ENCODE results near the gene PRLR.

Gene PRLR

DNA sequence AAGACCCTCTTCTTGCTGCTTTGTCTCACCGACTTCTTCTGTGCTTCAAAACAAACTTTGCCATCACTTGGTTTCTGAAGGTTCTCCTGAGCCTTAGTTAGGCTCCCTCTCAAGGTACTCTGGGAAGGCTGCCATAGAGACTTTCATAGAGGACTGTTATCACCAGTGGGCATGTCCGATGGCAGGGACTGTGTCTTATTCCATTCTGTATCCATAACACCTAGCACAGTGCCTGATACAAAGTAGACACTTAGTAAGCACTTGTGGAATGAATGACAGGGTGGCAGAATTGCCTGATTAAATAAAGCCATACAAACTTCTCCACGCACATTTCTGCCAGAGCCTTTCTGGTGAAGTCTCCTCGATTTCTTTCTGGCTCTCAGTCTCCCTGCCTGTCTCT lies 215.2 kb downstream of the PRLR start:
- no peak for TF ChIP-seq Cebpa-rat (IDR thresholded peaks at IDR 0.05)
- no peaks in the 10 kb centered on the region for H3K36me3 ChIP-seq
- H3K27me3 ChIP-seq = no peaks in the 10 kb centered on the region
- H3K9ac ChIP-seq = no peak overlapping the region
- H3K9me3 ChIP-seq (replicated peaks in 1 of 11) = peaks cover 0 to 10% (median 4%) of the 10 kb centered on the region in 11 experiments; a peak in 2 of 22 replicates
- no peak overlapping the region for H3K4me2 ChIP-seq
- H4K20me1 ChIP-seq = no peaks in the 10 kb centered on the region
- H3K4me3 ChIP-seq = no peak overlapping the region
- no peak overlapping the region for H3K27ac ChIP-seq
- H3K4me1 ChIP-seq = peaks cover 0 to 5% (median 0%) of the 10 kb centered on the region in 10 experiments; a peak in 1 of 20 replicates

DNA sequence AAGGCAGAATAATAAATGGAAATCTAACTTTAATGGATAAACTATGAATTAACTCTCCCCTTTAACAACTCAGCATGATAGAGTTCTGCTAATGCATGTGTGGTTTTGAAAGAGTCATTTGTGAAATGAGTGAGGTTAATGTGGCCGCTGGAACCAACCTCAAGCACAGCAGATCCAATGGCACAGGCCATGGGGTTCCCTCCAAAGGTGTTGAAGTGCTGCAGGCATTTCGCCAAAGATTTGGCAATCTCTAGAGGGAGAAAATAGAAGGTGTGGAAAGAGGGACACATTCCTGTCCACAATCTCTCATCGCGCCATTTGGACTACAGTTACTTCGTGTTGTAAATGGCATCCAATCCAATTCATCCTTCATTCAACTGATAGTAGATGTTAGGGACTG lies 217.5 kb downstream of the PRLR start:
- Histone ChIP-seq H3K9ac (no peak overlapping the region), H3K4me2 (no peak overlapping the region), H3K4me3 (no peak overlapping the region), H3K27ac (no peak overlapping the region), H3K4me1 (peaks cover 0 to 5% (median 0%) of the 10 kb centered on the region in 10 experiments; a peak in 1 of 20 replicates), H3K27me3 (no peaks in the 10 kb centered on the region), H3K9me3 (replicated peaks in 1 of 11) (peaks cover 0 to 13% (median 4%) of the 10 kb centered on the region in 11 experiments; a peak in 3 of 22 replicates), H3K36me3 (no peaks in the 10 kb centered on the region), H4K20me1 (no peaks in the 10 kb centered on the region)
- TF ChIP-seq Cebpa-rat (IDR thresholded peaks at IDR 0.05) = no peak

GRCh38 chr5:35012365-35012764 lies 217.9 kb downstream of the PRLR start:
- Histone ChIP-seq H3K27ac (no peak overlapping the region), H3K4me2 (no peak overlapping the region), H3K9ac (no peak overlapping the region), H3K4me1 (peaks cover 0 to 5% (median 0%) of the 10 kb centered on the region in 10 experiments; a peak in 1 of 20 replicates), H3K36me3 (no peaks in the 10 kb centered on the region), H3K4me3 (no peak overlapping the region), H3K9me3 (replicated peaks in 1 of 11) (peaks cover 0 to 11% (median 4%) of the 10 kb centered on the region in 11 experiments; a peak in 4 of 22 replicates), H3K27me3 (no peaks in the 10 kb centered on the region), H4K20me1 (no peaks in the 10 kb centered on the region)
- TF ChIP-seq Cebpa-rat (IDR thresholded peaks at IDR 0.05) = no peak

GRCh38 chr5:35010676-35011075 lies 219.6 kb downstream of the PRLR start:
- Histone ChIP-seq H3K27ac (no peak overlapping the region), H3K4me3 (no peak overlapping the region), H3K27me3 (no peaks in the 10 kb centered on the region), H3K4me2 (no peak overlapping the region), H3K36me3 (no peaks in the 10 kb centered on the region), H3K9ac (no peak overlapping the region), H4K20me1 (no peaks in the 10 kb centered on the region), H3K4me1 (no peaks in the 10 kb centered on the region), H3K9me3 (replicated peaks in 1 of 11) (peaks cover 0 to 7% (median 0%) of the 10 kb centered on the region in 11 experiments; a peak in 3 of 22 replicates)
- no peak for TF ChIP-seq Cebpa-rat (IDR thresholded peaks at IDR 0.05)

DNA sequence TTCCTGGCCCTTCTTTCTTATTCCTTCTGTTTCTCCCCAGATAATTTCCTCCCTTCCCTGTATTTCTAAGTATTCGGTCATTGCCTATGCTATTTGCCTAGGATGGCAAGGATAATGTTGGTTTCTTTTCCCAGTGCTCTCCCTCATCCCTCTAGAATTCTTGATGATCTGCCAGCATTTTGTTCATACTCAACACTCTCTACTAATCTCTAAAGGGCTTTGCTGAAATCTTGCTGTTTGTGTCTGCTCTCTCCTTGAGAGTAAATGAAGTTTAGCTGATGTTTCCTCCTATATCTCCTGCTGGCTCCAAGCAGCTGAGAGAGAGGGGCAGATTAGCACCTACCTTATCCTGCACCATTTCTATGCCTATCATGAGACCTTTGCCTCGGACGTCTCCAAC lies 220.6 kb downstream of the PRLR start:
- H3K36me3 ChIP-seq = no peaks in the 10 kb centered on the region

GRCh38 chr5:35009019-35009418 lies 221.3 kb downstream of the PRLR start:
- Histone ChIP-seq H4K20me1 (no peaks in the 10 kb centered on the region), H3K27me3 (no peaks in the 10 kb centered on the region), H3K36me3 (no peaks in the 10 kb centered on the region), H3K4me3 (no peak overlapping the region), H3K4me2 (no peak overlapping the region), H3K9ac (no peak overlapping the region), H3K4me1 (no peaks in the 10 kb centered on the region), H3K9me3 (replicated peaks in 1 of 11) (peaks cover 0 to 7% (median 0%) of the 10 kb centered on the region in 11 experiments; a peak in 3 of 22 replicates), H3K27ac (no peak overlapping the region)
- no peak for TF ChIP-seq Cebpa-rat (IDR thresholded peaks at IDR 0.05)

More for the DNA sequence above, 220.6 kb downstream of the PRLR start:
- Histone ChIP-seq H3K27me3 (no peaks in the 10 kb centered on the region), H3K27ac (no peak overlapping the region), H3K9ac (no peak overlapping the region), H4K20me1 (no peaks in the 10 kb centered on the region), H3K9me3 (replicated peaks in 1 of 11) (peaks cover 0 to 7% (median 0%) of the 10 kb centered on the region in 11 experiments; a peak in 3 of 22 replicates), H3K4me3 (no peak overlapping the region), H3K4me1 (no peaks in the 10 kb centered on the region), H3K4me2 (no peak overlapping the region)
- no peak for TF ChIP-seq Cebpa-rat (IDR thresholded peaks at IDR 0.05)

- no peak overlapping the region for H3K9ac ChIP-seq
- H3K9me3 ChIP-seq (replicated peaks in 1 of 11) = peaks cover 0 to 7% (median 0%) of the 10 kb centered on the region in 11 experiments; a peak in 3 of 22 replicates
- H3K4me2 ChIP-seq = no peak overlapping the region
- H3K4me3 ChIP-seq = no peak overlapping the region
- no peaks in the 10 kb centered on the region for H3K4me1 ChIP-seq
- no peak for TF ChIP-seq Cebpa-rat (IDR thresholded peaks at IDR 0.05)
- H3K36me3 ChIP-seq = no peaks in the 10 kb centered on the region
- H3K27me3 ChIP-seq = no peaks in the 10 kb centered on the region
- no peaks in the 10 kb centered on the region for H4K20me1 ChIP-seq
- no peak overlapping the region for H3K27ac ChIP-seq
Observed at GRCh38 chr5:35004771-35005170, 225.5 kb downstream of the PRLR start.

DNA sequence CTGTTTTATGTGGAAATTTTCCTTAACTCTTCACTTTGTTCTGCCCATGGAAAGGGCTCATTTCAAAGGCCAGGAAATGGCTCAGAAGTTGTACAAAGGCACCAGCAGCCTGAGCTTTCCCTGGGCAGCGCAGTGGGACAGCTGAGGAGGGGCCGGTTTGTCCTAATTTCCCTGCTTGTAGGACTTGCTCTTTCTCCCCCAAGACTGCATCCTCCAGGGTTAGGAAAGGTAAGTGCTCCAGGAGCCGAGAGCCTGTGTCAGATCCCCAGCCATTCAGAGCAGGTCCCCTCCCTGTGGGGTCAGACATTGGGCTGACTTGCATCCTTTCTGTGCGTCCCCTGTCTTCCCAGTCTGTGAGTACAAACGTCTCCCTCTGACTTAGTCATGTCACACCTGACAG lies 226.1 kb downstream of the PRLR start:
- no peaks in the 10 kb centered on the region for H3K27me3 ChIP-seq
- H3K4me2 ChIP-seq = no peak overlapping the region
- H3K4me1 ChIP-seq = no peaks in the 10 kb centered on the region
- H3K9me3 ChIP-seq (replicated peaks in 1 of 11) = peaks cover 0 to 7% (median 0%) of the 10 kb centered on the region in 11 experiments; a peak in 3 of 22 replicates
- no peaks in the 10 kb centered on the region for H3K36me3 ChIP-seq
- no peak overlapping the region for H3K27ac ChIP-seq
- H3K9ac ChIP-seq = no peak overlapping the region
- no peaks in the 10 kb centered on the region for H4K20me1 ChIP-seq
- no peak overlapping the region for H3K4me3 ChIP-seq
- TF ChIP-seq Cebpa-rat (IDR thresholded peaks at IDR 0.05) = no peak

GRCh38 chr5:35003018-35003957 lies 227.0 kb downstream of the PRLR start:
- TF ChIP-seq Cebpa-rat (IDR thresholded peaks at IDR 0.05) = no peak
- peaks cover 0 to 7% (median 0%) of the 10 kb centered on the region in 11 experiments; a peak in 3 of 22 replicates for H3K9me3 ChIP-seq (replicated peaks in 1 of 11)
- H3K27ac ChIP-seq = no peak overlapping the region
- H3K27me3 ChIP-seq = no peaks in the 10 kb centered on the region
- H3K4me1 ChIP-seq = no peaks in the 10 kb centered on the region
- H3K36me3 ChIP-seq = no peaks in the 10 kb centered on the region
- H4K20me1 ChIP-seq = no peaks in the 10 kb centered on the region
- no peak overlapping the region for H3K4me3 ChIP-seq
- H3K4me2 ChIP-seq = no peak overlapping the region
- no peak overlapping the region for H3K9ac ChIP-seq

Data from BLaER1 treated with 17β-estradiol and CSF1 and Interleukin-3, amounts not matched to agents 10 nM and 100 nM (cell line).